OCI-LY7 (cell line): Measurements from ENCODE around the gene MCM6. TPM values are rescaled to one million over a fixed set of nuclear protein-coding genes. Genes with fewer than 3 reads are reported as not detected.

Experiments
- BruUV-seq: library from RNA; stranded (reverse); fragments of 400-500 nt; replicated peaks from 2 replicates; lab custom pipeline; 2021; lab: Mats Ljungman, UMichigan
- CTCF ChIA-PET: fragments of 300-600 bp; sonication (Branson Sonifier 250); formaldehyde crosslinking; loops from one replicate; lab custom pipeline; 2022; ENCODE audit warnings: antibody characterized with exemption; ENCODE audit not compliant: unreplicated experiment; lab: Charles Lee
- POLR2A ChIA-PET: fragments of 300-600 bp; sonication (Branson Sonifier 250); formaldehyde crosslinking; loops from one replicate; lab custom pipeline; 2022; ENCODE audit warnings: antibody characterized with exemption; lab: Charles Lee
- DNase-seq: peaks from one replicate; pipeline ENCODE4 v3.0.0-alpha.2; 2015; ENCODE audit warnings: low spot score
- H2AFZ ChIP-seq: fragments of 200-600 bp; sonication (generic), shearing (Covaris generic); 2 replicates; pipeline ENCODE4 v1.6.1; 2014; ENCODE audit warnings: mild to moderate bottlenecking, antibody characterized with exemption, low read length, moderate library complexity
- H3K27ac ChIP-seq: fragments of 200-600 bp; sonication (generic); 2 replicates; pipeline ENCODE4 v1.5.1; 2014; ENCODE audit warnings: mixed run types, low read depth, mild to moderate bottlenecking, moderate library complexity, low read length, inconsistent platforms; ENCODE audit not compliant: poor library complexity, severe bottlenecking
- H3K36me3 ChIP-seq: fragments of 200-600 bp; sonication (generic); 2 replicates; pipeline ENCODE4 v1.6.1; 2014; ENCODE audit warnings: mild to moderate bottlenecking, antibody characterized with exemption, low read length, moderate library complexity, mixed read lengths; ENCODE audit not compliant: insufficient read depth
- H3K4me1 ChIP-seq: fragments of 200-600 bp; sonication (generic); 2 replicates; pipeline ENCODE4 v1.5.1; 2014; ENCODE audit warnings: mild to moderate bottlenecking, low read length; ENCODE audit not compliant: insufficient read depth, poor library complexity, severe bottlenecking
- H3K4me2 ChIP-seq: fragments of 200-600 bp; sonication (generic); 2 replicates; pipeline ENCODE4 v1.6.1; 2014; ENCODE audit warnings: mild to moderate bottlenecking, low read length
- H3K4me3 ChIP-seq: fragments of 200-600 bp; sonication (generic); 2 replicates; pipeline ENCODE4 v1.5.1; 2014; ENCODE audit warnings: mild to moderate bottlenecking, low read depth, low read length; ENCODE audit not compliant: poor library complexity, severe bottlenecking
- H3K79me2 ChIP-seq: fragments of 200-600 bp; sonication (generic); 2 replicates; pipeline ENCODE4 v1.6.1; 2016; ENCODE audit warnings: low read depth, mild to moderate bottlenecking, low read length, moderate library complexity, mixed read lengths; ENCODE audit not compliant: insufficient read depth
- H3K9me2 ChIP-seq: fragments of 200-600 bp; sonication (generic); 2 replicates; pipeline ENCODE4 v1.6.1; 2016; ENCODE audit warnings: mild to moderate bottlenecking, low read length, mixed read lengths; ENCODE audit not compliant: insufficient read depth
- H3K9me3 ChIP-seq: fragments of 200-600 bp; sonication (generic); 2 replicates; pipeline ENCODE4 v1.6.1; 2014; ENCODE audit warnings: mild to moderate bottlenecking, mixed run types, low read length, mixed read lengths
- H4K20me1 ChIP-seq: fragments of 200-600 bp; sonication (generic); 2 replicates; pipeline ENCODE4 v1.6.1; 2014; ENCODE audit warnings: mild to moderate bottlenecking, antibody characterized with exemption, low read length, moderate library complexity, mixed read lengths; ENCODE audit not compliant: insufficient read depth
- CTCF ChIP-seq: fragments of 200-600 bp; sonication (generic); conservative IDR thresholded peaks from 2 replicates; pipeline ENCODE4 v1.5.1; 2014; ENCODE audit warnings: mild to moderate bottlenecking, antibody characterized with exemption, low read length, moderate library complexity, mixed read lengths
- EZH2phosphoT487 ChIP-seq: fragments of 200-600 bp; sonication (generic); IDR thresholded peaks from 2 replicates; pipeline ENCODE4 v1.6.1; 2018; ENCODE audit warnings: low read depth, borderline replicate concordance, mild to moderate bottlenecking, mixed run types, antibody characterized with exemption, low read length, moderate library complexity, mixed read lengths
- intact Hi-C: fragments of 100-400 bp; cut with micrococcal nuclease; formaldehyde crosslinking; loops from one replicate; pipeline ENCODE4 v1.10.0; 2022; ENCODE audit not compliant: unreplicated experiment
- total RNA-seq, 2 experiments: library from RNA; depleted of rRNA in 1 of 2; stranded (reverse); fragments of >200 nt in 1 of 2; shearing (Covaris generic) in 1 of 2; gene quantifications; 2 replicates each; pipeline ENCODE4 v1.2.3, GENCODE V29; 2014 to 2022

Gene MCM6
- total RNA-seq, 2 experiments from 2014 or later = 61.2 to 171 TPM

GRCh38 chr2:135904341-135904989 lies 28.2 kb upstream of the MCM6 start:
- BruUV-seq = no TSS peak
- Histone ChIP-seq H4K20me1 (no peaks in the 10 kb centered on the region), H3K4me2 (no peak overlapping the region), H3K27ac (no peak overlapping the region), H2AFZ (no peak overlapping the region), H3K9me3 (no peaks in the 10 kb centered on the region), H3K4me3 (no peak overlapping the region), H3K79me2 (no peaks in the 10 kb centered on the region), H3K9me2 (no peaks in the 10 kb centered on the region), H3K4me1 (no peaks in the 10 kb centered on the region), H3K36me3 (peaks cover 59% of the 10 kb centered on the region)
- intact Hi-C loops = no loop called here
- DNase-seq = no peak
- TF ChIP-seq EZH2phosphoT487 (no peak), CTCF (no peak)
- CTCF ChIA-PET = no interaction called here
- POLR2A ChIA-PET = interaction anchor here (0.6 kb wide), 1 partner anchor 415 kb away, joined by 3 read pairs; no protein-coding TSS in a partner anchor

- intact Hi-C loops = no loop called here
- Histone ChIP-seq H3K36me3 (peaks cover 52% of the 10 kb centered on the region), H3K79me2 (no peaks in the 10 kb centered on the region), H4K20me1 (no peaks in the 10 kb centered on the region), H3K4me1 (no peaks in the 10 kb centered on the region), H3K9me2 (no peaks in the 10 kb centered on the region), H3K4me2 (no peak overlapping the region), H3K27ac (no peak overlapping the region), H2AFZ (no peak overlapping the region), H3K9me3 (no peaks in the 10 kb centered on the region), H3K4me3 (no peak overlapping the region)
- no peak for TF ChIP-seq EZH2phosphoT487
- no peak for TF ChIP-seq CTCF
- CTCF ChIA-PET = interaction anchor here (0.6 kb wide), 1 partner anchor 15 kb away, joined by 3 read pairs; no protein-coding TSS in a partner anchor
- POLR2A ChIA-PET = interaction anchor here (0.7 kb wide), 1 partner anchor 35 kb away, joined by 3 read pairs; no protein-coding TSS in a partner anchor
- no peak for DNase-seq
- BruUV-seq = no TSS peak
Observed at GRCh38 chr2:135903650-135904049, 27.4 kb upstream of the MCM6 start.

DNA sequence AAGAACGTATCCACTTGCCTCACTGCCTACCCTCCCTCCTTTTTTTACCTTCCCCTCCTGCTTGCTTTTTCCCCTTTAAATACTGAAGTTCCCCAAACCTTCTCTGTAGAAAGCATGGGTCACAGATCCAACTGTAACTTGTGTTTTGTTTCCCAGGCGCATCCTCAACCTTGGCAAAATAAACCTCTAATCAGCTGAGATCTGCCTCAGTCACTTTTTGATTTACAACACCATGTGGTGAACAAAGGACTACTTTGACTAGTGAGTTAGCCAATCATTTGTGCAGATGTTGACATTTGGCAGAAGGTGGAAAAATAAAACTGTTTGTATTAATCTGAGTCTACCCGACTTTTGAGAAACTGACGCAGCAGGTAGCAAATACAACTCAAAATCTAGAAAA lies 23.3 kb upstream of the MCM6 start:
- BruUV-seq = no TSS peak
- intact Hi-C loops = no loop called here
- Histone ChIP-seq H3K4me2 (no peak overlapping the region), H3K27ac (no peak overlapping the region), H2AFZ (no peak overlapping the region), H3K9me3 (no peaks in the 10 kb centered on the region), H3K79me2 (no peaks in the 10 kb centered on the region), H3K36me3 (peaks cover 20% of the 10 kb centered on the region; the same call in 1 of the 2 replicates), H4K20me1 (no peaks in the 10 kb centered on the region), H3K4me1 (no peaks in the 10 kb centered on the region), H3K4me3 (no peak overlapping the region), H3K9me2 (no peaks in the 10 kb centered on the region)
- ChIA-PET POLR2A (no interaction called here), CTCF (no interaction called here)
- TF ChIP-seq CTCF (no peak), EZH2phosphoT487 (no peak)
- no peak for DNase-seq
